Suppressor macrophage (primary cell): ENCODE results near the gene NDUFAF2.

Experiments
- DNase-seq, 4 experiments: peaks; one replicate each; pipeline ENCODE4 v3.0.0-alpha.2; 2020 to 2022

NDUFAF2 gene

DNA sequence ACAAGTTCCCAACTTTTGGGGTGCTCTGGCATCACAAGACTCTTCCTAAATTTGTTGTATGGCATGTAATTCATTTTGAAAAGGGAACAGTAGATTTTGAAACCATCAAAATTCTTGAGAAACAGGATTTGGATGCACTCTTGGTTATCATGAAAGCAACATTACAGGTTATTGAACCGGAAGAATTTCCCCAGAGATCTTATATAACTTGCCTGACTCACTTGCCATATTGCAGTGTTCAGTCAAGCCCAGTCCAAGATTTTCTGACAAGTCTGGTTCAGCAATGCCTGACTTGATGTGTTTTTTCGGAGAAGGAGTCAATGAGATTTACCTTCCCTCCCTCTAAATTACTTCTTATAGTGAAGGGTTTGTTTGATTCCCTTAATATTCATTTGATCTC, 185.3 kb downstream of the NDUFAF2 start:
- DNase-seq = no peak

DNA sequence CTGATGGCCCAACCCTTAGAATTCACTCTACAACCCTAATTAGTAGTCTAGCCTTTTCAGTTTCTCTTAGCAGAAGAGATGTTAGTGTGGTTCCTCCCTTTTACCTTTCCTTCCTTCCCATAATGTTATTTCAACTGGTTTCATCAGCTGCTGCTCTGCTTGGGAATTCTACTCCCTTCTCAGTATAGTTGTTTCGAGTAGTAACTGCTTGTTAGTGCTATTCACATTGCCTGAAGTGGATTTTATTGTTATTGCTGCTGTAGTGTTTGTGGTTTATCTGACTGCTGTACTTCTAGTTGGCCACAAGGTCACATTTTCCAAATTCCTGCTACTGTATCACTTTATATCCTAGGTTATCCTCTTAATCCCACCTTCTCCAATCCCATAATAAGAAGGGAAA, 187.6 kb downstream of the NDUFAF2 start:
- no peak for DNase-seq

DNA sequence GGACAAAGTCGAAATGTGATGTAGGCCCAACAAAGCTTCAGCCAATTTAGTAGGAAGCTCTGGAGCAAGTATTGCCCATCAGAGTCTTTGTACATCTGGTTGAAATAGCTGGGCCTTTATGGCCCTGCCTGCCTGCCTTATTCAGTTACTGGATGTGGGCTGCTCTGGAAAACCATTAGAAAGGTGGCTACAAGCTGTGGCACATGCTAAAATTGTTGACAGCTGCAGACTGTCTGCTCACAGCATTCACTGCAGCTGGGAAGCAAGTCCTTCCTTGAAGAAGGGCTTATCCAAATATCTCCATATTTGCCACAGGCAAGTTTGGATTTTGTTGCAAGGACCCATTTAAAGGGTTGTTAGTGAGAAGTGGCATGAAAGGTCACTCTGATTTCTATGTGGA, 192.8 kb downstream of the NDUFAF2 start:
- DNase-seq = no peak

DNA sequence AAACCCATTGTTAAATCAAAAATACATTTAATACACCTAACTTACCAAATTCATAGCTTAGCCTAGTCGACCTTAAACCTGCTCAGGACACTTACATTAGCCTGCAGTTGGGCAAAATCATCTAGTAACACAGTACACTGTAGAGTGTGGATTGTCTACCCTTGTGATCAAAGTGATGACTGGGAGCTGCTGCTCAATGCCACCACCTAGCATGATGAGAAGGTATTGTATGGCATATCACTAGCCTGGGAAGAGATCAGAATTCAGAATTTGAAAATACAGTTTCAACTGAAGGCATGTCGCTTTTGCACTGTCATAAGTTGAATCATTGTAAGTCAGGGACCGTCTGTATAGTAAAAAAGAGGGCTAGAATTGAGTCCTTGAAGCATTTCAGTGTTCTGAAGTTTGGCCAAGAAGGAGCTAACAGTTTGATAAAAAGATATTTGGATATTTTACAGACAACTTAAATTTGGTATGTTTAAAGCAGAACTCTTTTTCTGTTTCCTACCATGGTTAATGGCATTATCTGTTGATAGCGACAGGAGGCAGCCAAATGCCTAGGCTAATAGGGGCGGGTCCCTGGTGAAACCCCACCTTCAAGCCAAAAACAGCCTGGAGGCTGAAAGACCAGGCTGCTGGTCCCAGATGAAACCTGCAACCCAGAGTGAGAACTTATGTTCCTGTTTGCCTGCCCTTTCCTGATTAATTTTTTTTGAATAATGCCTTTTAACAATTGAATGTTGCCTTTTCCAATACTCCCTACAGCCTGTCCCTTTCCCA, 194.3 kb downstream of the NDUFAF2 start:
- no peak for DNase-seq

DNA sequence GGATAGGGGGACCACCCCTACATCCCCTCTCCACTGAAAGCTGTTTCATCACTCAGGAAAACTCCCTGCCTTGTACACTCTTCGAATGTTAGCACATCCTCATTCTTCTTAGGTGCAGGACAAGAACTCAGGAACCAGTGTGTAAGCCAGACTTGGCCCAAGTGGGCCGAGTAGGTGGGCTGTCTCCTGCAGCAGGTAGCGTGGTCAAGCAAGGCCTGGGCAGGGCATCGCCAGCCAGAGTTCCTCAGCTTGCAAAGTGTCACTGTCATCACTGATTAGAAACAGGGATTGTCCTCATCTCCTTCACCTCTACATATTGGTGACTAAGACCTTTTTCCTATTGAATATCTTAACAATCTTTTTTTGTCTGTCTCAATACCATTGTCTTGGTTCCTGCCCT, 194.9 kb downstream of the NDUFAF2 start:
- DNase-seq = no peak

DNA sequence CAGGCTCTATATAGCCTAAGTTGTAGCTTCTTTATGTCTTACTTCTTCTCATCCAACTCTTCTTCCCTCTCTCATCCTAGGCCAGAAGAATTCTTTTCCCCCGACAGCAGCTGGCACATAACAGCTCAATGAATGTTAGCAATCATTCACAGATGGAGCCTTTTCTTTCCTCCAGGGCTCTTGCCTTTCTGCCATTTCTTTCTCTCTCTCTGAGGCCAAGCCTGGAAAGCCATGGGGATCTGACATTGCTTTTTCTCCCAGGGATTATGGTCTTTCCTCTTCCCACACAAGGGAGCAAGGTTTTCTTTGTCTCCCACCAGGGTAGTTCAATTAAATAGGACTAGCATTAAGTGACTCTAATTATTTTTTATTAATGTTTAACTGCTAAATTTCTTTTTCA, 196.8 kb downstream of the NDUFAF2 start:
- DNase-seq = no peak

DNA sequence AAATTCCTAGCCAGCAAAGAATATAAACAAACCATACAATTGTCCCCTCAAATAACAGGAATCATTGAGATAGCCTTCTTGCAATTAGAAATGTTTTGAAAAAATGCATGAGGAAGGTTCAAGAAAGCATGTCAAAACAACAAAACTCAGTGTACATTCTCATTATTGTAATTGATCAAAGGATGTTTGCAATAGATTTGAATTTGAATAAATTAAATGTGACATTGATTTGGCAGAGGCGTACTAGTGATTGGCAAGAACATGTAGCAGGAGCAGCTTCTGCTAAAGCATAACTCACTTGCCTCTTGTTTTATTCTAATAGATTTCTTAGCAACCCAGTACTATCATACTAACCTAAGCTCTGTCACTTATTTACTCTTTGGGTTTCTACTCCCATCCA, 197.4 kb downstream of the NDUFAF2 start:
- no peak for DNase-seq

DNA sequence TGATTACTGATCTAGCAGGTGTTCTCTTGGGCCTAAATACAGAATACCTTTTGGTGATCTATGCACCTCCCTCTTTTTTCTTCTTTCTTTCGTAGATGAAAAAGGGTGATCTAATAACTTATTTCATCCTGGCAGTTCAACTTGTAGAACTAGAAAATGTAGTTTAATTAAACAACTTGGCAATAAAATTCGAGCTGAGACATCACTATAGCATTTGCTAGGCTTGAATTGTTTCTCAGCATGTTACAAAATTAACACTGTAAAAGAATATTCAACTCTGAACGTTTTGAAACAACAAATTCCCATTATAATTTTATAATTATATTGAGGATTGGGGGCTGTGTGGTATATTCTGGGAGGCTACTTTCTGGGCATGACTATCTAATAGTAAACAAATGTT, 197.8 kb downstream of the NDUFAF2 start:
- no peak for DNase-seq

DNA sequence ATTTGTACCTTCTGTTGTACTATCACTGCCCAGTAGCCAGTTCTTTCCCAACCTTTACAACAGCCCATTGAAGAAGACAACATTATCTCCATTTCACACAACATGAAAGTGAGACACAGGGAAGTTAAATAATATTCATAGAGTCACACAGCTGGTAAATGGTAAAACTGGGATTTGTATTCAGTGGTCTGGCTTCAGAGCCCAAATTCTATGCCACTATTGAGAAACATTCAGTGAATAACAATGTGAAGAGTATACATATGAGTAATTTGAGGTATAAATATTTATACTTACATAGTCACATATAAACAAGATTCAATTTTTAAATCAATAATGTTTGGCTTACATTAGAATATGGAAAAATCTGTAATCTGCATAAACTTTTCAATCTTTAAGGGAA, 203.5 kb downstream of the NDUFAF2 start:
- DNase-seq = no peak

DNA sequence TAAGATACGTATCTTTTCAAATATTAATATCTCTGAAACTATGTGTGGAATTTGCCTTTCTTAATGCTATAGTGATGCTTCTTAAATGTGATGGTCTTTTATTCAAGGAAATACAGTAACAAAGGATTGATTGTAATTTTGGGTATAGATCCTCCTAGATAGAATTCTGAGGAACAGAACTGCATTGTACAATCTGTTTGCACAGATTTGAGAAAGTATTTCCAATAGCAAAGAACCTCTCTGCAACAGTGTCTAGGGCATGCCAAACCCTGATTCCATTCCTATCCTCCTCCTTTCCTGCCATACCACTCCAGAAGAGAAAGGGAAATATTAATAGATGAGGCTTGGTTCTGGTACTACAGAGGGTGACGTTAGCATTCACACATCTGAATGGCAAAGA, 206.9 kb downstream of the NDUFAF2 start:
- no peak for DNase-seq

DNA sequence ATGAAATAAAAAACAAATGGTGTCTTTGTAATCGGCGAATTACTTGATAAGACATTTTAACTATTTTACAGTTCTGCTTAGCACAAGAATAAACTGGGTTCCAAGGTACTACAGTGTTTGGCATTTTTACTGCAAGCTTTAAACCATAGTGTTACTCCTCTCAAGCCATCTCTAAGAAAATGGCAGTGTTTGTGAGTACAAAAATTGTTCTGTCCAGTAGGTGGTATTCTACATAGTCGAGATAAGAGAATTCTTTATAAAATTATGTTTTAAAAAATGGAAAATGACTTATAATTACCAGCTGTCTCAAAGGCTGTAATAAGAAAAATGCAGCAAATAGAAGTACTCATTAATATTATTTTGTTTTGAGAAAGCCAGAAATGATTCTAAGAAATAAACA, 214.1 kb downstream of the NDUFAF2 start:
- no peak for DNase-seq

DNA sequence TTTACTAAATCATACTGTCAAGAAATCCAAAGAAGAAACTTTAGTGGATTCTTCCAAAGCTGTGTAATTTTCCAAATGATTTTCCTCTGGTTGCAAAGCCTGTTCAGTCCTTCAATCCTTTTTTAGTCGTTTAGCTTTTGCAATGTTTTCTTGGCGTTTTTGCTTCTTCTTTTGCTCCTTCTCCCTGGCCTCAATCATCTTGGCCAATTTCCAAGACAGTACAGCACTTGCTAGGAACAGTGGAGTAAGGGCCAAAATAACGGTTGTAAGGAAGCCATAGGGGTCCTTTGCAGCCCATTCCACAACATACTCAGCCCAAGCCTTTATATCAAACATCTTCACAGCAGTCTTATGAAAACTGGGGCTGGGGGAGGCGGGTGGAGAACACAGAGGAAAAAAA, 214.8 kb downstream of the NDUFAF2 start:
- peak; percentile 27 to 81 (median 62) for DNase-seq

DNA sequence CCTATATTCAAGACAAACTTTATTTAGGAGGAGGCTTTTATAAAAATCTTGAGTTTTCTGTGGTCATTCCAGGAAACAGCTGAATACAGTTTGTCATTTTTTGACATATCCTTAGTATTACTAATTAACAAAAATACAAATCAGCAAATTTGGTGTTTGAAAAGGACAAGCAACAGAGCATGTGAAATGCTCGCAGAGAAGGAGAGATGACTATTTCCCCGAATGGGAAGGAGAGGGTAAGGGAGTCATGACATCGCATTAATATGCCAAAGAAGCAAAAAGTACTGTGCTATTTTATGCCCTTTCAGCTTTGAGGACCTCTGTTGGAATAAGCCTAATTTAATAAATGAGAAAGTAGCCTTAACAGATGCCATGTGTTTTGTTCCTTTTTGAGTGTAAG, 215.5 kb downstream of the NDUFAF2 start:
- no peak for DNase-seq

DNA sequence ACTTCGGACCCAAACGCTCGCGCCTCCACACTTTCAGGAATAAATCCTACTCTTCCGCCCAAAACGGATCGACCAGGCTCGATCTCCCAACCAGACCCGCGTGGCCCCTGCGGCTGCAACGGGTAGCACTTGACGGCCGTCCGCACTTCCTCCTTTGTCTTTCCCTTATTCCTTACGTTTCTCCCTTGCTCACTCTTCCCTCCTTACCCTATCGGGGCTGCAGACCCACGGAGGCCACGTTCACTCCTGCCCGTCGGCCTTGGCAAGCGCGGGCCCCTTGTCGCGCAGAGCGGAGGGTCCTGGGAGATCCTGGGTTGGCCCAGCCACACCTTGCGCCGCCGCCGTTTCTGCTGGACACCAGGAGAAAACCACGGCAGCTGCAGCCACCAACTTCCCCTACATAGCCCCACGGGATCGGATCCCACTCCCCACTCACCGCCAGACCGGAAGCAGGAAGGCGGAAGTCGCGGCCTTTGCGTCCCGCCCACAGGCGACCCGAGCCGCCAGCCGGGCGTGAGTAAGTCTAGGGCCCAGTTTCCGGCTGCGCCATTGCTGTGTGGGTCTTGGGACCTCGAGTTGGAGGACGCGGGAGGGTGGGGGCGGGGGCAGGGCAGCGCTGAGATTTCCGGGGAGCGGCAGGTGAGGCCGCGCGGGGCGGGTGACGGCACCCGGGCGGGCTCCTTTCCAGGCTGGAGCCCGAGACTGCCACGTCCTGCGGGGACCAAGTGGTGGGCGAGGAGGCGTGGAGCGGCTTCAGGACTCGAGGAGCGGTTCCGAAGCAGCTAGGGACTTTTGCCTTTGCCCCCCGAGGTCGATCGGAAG, 217.2 kb downstream of the NDUFAF2 start, which contains the start of gene SMIM15:
Gene SMIM15 (minus strand): TSS at position 459 of the 822 bp plus-strand sequence. CDS start 2,297 bp downstream, outside the sequence.
- peak; percentile 95 to 97 (median 97) for DNase-seq

DNA sequence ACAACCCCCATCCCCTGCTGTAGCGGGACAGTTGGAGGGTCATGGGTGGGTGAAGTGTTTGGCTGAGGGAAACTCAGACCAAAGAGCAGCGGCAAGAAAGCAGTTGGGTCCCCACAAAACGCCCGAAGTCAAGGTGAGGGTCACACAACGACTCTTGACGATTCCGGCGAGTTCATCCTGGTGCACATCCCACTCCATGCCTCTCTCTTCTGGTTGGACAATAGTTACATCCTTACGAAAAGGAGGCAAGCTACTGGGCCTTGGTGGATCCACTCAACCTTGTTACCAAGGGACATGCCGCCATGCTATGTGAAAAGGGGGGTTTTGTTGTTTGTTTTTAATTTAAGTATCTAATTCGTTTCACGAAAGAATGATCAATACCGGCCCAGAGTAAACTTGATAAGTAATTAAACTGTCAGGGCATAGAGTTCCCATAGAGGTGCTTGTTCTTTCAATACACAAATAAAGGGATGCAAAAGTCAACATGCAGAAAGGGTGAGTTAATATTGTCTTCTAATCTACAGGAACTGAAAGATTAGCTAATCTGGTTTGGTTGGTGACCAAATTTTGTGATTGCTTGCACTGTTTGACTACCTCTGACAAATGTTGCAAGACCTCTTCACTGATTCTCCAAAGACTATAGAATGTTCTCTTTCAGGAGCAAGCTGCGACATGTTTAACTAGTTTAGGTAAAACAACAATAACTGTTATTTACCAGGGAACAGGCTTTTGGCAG, 218.0 kb downstream of the NDUFAF2 start:
- DNase-seq = peak in 1 of 4 experiments; percentile 45

DNA sequence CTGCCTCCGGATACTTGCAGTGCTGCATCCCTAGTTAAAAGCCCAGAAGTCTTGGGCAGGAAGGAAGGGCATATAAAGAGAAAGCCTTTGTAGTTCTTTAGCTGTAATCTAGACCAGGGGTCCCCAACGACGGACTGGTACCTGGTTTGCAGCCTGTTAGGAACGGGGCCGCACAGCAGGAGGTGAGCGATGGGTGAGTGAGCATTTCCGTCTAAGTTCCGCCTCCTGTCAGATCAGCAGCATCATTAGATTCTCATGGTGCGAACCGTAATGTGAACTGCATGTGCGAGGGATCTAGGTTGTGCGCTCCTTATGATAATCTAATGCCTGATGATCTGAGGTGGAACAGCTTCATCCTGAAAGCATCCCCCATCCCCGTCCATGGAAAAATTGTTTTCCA, 218.9 kb downstream of the NDUFAF2 start:
- no peak for DNase-seq

DNA sequence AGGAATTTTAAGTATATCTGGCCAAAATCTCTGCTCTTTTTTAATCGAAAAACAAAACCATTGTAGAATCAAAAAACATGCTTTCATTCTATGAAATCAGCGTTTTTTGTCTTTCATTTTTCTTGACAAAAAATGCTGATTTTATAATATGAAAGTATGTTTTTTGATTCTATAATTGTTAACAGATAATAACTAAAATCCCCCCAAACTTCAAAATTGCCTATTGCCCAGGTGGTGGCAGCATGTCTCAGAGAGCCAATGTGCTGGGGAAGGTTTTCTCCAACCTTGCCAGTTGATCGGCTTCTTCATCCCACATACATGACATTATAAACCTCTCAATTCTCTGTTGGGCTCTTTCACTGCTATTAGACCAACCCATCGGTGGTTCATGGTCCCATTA, 222.4 kb downstream of the NDUFAF2 start:
- peak in 3 of 4 experiments; percentile 46 to 60 (median 57) for DNase-seq

DNA sequence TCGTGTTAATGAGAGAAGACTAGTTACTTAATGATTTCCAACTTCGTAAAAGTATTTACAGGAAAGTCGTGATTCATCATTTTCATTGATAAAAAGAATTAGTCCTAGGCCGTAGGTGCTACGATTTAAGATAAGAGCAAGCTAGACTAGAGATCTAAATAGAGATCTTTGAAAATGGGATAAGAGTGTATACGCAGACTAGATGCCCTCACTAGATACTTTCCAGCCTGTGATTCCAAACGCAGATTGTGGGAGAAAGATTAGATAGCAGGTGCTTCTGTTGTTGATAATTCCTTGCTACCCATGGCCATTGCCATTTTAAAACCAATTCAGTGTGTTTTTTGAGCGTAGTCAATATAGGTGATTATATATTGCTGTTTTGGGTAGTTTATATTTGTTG, 223.9 kb downstream of the NDUFAF2 start:
- DNase-seq = no peak

DNA sequence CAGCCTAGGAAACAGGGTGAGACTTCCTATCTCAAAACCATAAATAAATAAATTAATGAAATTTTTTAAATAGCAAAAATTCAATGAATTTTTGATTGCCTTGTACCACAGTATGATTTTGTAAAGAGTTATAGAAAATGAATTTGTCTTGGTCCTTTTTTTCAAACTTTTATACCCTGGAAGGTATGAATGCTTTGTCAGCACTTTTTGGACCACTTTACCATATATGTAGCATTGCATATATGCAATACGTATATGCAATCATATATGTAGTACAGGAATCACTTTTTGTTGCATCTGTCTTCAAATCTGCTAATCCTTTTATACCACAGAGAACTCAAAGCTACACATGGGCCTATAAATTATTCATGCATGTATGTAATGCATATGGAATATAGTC, 226.5 kb downstream of the NDUFAF2 start:
- DNase-seq = no peak

DNA sequence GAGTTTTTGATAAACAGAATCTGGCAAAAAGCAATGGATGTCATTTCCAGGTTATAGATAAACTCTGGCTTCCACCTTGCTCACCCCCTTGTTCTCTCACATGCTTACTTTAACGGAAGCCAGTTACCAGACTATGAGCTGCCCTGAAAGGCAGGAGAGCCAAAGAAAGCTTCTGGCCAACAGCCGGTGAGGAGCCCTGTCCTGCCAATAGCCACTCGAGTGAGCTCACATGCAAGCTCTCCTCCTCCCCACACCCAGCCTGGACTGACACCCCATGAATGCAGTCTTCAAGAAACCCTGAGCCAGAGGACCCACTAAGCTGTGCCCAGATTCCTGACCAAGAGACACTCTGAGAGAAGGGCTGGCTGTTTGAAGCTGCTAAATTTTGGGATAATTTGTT, 231.6 kb downstream of the NDUFAF2 start:
- DNase-seq = no peak

DNA sequence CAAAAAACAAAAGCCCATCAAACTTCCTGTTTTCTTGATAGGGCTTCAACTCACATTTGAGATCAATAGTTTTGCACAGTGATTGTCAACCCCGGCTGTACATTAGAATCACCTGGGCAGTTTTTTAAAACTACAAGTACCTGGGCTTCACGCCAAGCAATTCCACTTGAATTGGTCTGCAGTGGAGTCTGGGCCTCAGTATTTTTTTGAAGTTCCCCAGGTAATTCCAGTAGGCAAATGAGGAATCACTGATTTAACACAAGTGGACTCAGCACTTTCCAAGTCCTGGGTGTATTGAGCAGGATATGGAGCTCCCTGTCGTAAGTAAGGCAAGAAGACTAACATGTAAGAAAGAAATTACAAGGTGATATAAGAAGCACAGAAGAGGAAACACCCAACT, 232.1 kb downstream of the NDUFAF2 start:
- DNase-seq = no peak

DNA sequence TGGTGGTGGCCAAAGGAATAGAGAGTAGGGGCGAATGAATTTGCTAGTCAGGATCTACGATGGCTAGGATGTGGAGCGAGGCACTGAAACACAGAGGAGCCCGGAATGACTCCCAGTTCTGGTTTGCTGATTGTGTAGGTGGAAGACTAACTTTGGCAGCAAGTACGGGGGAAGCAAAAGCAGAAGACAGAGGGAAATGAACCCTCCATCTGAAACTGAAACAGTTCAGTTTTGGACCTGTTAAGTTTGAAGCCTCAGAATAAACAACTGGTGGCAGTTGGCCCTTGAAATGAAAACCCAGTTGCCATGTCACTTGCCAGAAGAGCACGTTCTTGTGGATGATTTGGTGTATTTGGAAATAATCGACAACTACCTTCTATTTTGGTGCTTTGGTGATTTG, 232.7 kb downstream of the NDUFAF2 start:
- DNase-seq = peak; percentile 23 to 66 (median 56)

DNA sequence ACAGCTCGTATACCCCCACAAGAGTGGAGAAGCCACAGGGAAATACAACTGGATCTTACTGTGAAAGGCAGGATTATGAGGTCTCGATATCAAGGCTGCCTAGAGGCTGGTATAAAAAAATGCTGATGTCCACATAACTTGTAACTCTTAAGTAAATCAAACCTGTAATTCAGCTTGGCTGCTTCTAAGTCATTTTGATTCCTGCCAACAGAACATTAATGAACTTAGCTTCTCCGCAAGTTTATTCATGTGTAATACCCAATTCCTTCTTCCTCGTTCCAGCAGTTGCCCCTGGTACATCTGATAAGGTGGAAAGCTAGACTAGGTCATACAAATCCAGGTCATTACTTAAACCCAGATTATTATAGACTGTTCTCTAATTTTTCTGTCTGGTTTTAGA, 233.7 kb downstream of the NDUFAF2 start:
- no peak for DNase-seq
